GM18858 (cell line): ENCODE results near the gene SH3GLB1.
A peak's percentile ranks its signal among the peaks of the same experiment; 100 is the strongest.

Experiments used
- ATAC-seq: cut with Tn5 transposase; IDR thresholded peaks from one replicate; pipeline ENCODE4 v1.9.1; 2021; ENCODE audit not compliant: unreplicated experiment

The SH3GLB1 gene

GRCh38 chr1:86773341-86774288 lies 69.2 kb downstream of the SH3GLB1 start:
- no peak for ATAC-seq

GRCh38 chr1:86774305-86775295 lies 70.2 kb downstream of the SH3GLB1 start:
- ATAC-seq: peak; percentile 94

- no peak for ATAC-seq
Observed at GRCh38 chr1:86775395-86775794, 71.0 kb downstream of the SH3GLB1 start.

- no peak for ATAC-seq
Observed at GRCh38 chr1:86776108-86776507, 71.7 kb downstream of the SH3GLB1 start.

GRCh38 chr1:86778569-86779239 lies 74.3 kb downstream of the SH3GLB1 start:
- no peak for ATAC-seq

- ATAC-seq: no peak
Observed at GRCh38 chr1:86779308-86780191, 75.2 kb downstream of the SH3GLB1 start.

- no peak for ATAC-seq
Observed at GRCh38 chr1:86782482-86782881, 78.1 kb downstream of the SH3GLB1 start.

- no peak for ATAC-seq
Observed at GRCh38 chr1:86787621-86788020, 83.2 kb downstream of the SH3GLB1 start.

- ATAC-seq: no peak
Observed at GRCh38 chr1:86788300-86789206, 84.2 kb downstream of the SH3GLB1 start.

- no peak for ATAC-seq
Observed at GRCh38 chr1:86795316-86795715, 90.9 kb downstream of the SH3GLB1 start.
